T-helper 2 cell treated with Interferon-gamma antibody and Interleukin-4, amounts not matched to agents 100 ng/mL and 5 ng/mL, for 36 hours (primary cell): ENCODE measurements around the gene TTLL11. TPM values are rescaled to one million over a fixed set of nuclear protein-coding genes. Genes with fewer than 3 reads are reported as not detected.
"Not testable (repeated sequence)": the region's sequence is repeated elsewhere in the genome, so short reads cannot be mapped to it uniquely, and the experiment has no call there.

Source experiments
- intact Hi-C: fragments of 100-400 bp; cut with micrococcal nuclease; formaldehyde crosslinking; loops from one replicate; pipeline ENCODE4 v1.15.1; 2023
- total RNA-seq: library from RNA; stranded (reverse); gene quantifications from 2 replicates; pipeline ENCODE4 v1.2.3, GENCODE V29; 2022

Gene TTLL11
- total RNA-seq, 1 donor from 2014 or later, result 2.7 TPM

DNA sequence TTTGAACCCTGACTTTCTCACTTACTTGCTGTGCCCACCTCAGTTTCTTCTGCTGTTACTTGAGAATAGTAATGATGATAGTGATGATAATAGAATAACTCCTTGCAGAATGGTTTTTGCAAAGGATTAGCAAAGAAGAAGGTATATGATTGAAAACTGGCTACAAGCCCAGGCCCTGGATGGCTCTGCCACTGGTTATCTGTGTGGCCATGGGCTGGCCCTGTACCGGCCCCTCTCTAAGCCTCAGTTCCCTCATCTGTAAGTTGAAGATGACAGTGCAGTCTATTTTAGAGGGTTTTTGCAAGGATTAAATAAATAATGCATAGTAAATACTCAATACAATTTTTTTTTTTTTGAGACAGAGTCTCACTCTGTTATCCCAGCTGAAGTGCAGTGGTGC is 6.2 kb downstream of the TTLL11 start:
- intact Hi-C loops, result no loop called here

DNA sequence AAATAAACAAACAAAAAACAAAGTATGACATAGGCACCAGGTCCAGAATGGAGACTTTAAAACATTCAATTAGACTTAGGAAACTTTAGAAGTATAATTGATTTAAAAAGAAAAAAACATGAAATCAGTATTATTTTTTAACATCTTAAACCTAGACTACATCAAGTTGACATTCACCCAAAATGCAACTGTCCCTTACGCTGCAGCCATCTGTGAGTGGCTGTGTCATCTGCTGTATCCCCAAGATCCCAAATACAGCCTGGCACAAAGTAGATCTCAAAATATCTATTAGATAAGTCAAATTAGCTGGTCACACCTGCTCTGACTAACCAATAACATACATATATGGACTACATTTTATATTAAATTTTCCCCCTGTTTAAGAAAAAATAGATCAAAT is 7.8 kb downstream of the TTLL11 start:
- intact Hi-C loops, result no loop called here

DNA sequence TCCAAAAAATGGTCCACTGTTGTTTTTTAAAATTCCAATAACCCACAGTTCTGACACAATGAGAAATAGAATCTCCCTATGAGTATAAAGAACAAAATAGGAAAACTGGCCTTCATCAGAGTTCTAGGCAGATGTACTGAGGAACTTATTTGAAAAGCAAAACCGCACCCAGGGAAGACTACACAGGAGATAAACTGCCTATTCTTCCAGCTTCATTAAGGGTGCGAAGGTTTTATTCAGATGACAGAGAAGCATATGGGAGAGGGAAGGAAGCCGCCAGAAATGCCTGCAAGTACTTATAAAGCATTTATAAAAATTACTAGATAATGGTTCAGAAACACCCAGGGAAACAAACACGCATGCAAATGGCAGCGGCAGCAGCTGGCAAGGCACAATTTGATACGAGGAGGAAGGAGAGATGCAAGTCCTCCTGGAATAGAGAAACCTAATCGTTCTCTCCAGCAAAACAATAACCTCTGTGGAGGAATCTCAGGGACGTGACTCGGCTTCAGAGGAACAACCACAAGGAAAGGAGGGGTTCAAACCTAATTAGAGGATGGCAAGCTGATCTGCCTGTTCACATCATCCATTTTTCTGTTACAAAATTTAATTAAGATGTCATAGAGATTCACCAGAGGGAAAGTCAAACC is 9.0 kb downstream of the TTLL11 start:
- intact Hi-C loops, result no loop called here

DNA sequence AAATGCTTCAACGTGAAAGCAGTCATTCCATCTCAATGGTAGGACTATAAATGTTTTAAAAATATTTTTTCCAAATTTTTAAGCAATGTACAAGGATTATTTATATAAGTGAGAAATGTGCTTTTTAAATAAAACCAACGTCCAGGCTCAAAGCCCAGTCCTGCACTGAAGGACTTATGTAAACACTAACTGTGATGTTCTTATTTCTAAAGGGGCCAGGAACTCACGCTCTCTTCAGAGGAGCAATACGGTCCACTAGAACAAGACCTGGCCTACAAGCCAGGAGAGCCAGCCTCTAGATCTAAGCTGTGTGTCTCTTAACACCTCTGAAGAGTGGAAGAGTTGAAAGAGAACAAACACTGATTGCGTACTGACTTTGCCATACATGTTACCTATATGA is 12.1 kb downstream of the TTLL11 start:
- intact Hi-C loops, result no loop called here

DNA sequence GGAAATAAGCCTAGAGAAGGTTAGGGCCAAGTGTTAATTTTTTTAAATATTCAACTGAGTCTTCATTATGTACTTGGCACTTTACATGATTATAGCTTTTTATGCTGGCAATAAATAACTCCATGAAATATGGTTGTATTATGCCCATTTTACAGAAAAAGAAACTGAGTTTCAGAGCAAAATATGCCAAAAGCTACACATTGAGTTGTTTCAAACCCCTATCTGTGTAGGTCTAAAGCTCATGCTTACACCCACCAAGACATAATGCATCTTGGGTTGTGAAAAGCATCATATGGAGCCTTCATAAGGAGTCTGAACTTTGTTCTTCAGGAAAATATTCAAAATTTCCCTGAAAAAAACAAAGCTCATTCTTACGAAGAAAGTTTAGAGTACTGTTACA is 14.6 kb downstream of the TTLL11 start:
- intact Hi-C loops, result no loop called here

DNA sequence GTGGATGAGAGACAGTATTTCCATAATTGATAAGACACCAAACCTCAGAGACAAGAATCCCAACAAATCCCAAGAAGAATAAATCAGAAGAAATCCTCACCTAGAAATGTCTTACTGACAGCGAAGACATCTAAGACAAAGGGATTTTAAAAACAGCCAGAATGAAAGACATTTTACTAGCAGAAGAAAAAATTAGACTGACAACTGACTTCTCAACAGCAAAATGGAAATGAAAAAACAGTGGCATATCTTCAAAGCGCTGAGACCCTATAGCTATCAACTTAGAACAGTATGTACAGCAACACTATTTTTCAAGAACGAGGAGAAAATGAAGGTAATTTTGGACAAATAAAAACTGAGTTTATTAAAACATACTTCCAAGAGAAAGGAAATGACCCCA is 16.3 kb downstream of the TTLL11 start:
- intact Hi-C loops, result no loop called here

DNA sequence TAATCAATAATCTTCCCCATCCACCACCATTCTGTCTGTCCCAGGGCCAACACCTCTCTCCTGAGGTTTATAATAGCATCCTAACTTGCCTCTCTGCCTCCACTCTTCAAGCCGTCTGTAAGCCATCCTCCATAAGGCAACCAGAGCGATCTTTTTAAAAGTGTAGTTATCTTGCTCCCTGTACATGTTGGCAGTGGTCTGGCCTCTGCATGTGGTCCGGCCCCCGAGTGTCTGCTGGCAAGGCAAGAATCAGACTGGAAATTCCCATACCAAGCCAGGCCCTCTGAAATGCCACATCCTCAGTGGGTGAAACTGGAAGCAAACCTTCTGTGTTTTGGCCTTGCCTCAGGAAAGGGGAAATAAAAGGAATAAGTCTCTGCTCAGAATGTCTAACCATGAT is 17.0 kb downstream of the TTLL11 start:
- intact Hi-C loops, result no loop called here

DNA sequence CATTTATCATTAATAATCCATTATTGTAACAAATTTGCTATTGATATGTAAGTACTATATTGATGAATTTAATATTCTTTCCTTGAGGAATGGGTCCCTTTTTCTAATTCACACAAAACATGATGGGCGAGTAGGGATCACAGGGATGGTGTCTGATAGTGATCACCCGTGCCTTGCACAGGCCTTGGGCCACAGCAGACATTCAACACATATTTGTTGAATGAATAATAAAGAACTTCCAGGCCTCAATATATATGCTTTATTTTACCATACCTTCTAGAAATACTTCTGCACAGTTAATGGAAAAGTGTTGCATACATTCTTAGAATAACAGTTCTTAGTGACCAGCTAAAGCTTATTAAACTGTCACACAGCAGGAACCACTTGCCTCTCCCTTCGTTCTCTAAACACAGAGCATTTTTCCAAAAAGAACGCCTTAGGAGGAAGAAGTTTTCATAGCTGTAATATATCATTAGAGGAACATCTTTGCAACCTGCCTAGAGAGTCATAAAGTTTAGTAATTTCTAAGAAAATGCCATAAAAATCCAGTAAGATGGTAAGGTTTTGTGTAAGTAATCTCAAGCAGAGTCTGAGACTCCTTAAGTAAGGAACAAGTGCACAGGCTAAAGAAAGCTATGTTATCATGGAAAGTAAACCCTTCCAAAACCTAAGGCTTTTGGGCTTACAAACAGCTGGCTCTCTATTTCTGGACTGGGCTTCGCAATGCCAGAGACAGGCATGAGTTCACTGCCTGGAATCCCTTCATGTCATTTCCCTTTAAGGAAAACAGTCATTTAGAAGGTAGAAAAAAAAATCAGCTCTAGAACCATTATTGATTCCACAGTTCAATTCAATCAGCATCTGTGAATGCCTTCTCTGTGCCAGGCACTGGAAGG is 17.7 kb downstream of the TTLL11 start:
- intact Hi-C loops, result no loop called here

DNA sequence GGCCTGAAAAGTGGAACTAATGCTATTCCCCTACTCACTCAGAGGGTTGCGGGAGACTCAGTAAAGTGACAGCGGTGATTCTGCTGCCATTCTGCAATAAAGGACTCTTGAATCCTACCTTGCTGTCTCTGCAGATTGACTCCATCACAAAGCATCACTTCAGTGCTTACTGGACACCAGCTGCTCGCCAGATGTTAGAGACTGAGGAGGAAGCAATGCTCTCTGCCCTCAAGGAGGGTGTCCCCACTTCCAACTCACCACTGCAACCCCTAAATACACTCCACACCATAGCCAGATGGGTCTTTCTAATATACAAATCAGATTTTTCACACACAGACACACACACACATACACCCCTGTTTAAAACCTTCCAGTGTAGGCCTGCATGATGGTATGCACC is 21.4 kb downstream of the TTLL11 start:
- intact Hi-C loops, result no loop called here

DNA sequence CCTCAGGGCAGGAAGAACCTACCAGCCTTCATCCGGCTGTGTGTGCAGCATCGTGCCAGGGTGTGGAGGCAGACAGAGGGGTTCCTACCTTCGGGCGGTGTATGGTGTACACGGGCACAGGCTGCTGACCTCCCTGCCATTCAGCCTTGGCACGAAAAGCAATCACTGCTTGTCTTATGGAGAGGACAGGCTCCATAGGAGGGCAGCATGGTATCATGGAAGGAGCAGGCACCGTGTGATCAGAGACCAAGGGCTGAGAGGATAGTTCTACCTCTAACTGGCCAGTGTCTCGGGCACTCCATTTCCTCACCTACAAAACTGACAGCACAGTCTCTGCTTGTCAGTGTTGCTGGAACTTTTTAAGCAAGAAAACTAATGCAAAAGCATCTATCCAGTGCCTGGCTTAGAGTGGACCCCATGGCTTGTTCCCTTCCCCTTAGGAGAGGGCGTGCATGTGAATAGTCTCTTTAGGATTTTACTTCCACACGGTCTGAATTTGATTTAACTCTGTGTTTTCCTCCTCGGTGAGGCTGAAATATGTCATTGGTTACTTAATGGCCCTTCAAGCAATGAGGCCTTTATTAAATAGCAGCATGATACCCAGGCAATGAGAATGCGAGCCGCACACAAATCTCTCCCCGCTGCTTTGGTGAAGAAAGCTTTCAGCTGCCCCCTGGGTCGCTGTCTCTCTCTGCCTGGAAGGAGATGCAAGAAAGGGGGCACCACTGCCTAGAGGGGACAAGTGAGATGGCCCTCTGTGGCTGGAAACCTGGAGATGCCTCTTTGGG is 22.2 kb downstream of the TTLL11 start:
- intact Hi-C loops, result no loop called here

DNA sequence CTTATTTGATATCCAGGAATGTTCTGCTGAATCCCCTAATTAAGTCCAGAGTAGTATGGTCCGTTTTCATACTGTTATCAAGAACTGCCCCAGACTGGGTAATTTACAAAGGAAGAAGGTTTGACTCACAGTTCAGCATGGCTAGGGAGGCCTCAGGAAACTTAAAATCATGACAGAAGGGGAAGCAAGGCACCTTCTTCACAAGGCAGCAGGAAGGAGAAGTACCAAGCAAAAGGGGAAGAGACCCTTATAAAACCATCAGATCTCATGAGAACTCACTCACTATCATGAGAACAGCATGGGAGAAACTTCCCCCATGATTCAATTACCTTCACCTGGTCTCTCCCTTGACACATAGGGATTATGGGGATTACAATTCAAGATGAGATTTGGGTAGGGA is 26.4 kb downstream of the TTLL11 start:
- intact Hi-C loops, result not testable (repeated sequence)

DNA sequence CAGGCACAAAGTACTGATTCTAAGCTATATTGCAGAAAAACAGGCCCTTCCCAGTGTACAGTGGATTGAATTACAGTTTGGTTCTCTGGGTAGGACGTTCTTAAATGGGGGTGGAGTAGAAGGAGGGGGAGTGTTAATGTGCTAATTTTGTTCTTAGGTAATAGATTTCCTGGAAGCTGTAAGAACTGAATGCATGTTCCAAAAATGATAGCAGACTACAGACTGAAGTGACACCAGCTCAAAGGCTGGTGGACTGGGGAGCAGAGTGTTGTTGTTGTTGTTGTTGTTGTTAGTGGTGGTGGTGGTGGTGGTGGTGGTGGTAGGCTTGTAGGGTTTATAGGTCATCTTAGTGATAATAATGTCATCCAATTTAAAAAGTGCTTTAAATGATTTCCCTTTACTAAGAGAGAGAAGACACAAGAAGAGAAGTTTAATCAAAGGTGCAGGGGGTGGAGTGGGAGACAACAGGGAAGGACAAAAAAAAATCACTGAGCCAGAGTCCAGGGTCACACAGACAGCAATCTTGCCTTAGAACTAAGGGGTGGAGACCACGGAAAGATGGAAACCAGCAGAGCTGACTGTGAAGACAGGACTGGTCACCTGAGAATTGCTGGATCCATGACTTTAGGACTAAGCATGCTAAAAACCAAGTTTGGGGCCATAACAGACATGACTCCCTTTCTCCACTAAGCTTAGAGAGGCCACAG is 27.0 kb downstream of the TTLL11 start:
- intact Hi-C loops, result no loop called here

DNA sequence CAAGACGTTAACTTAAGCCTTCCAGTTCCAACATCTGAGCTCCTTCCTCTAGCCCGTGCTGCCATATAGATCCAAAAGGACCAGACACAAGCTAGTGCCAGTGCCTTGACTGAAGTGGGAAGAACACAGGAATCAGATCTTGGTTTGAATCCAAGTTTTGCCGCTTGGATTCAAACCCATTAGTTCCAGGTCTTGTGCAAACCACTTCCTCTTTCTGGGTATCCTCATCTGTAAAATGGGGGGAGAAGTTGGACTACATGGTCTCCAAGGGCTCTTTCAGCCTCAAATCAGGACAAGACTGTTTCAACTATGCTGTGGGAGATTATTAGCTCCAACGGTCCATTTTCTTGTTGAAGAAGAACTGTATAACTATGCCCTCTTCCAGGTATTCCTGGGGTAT is 32.6 kb downstream of the TTLL11 start:
- intact Hi-C loops, result no loop called here

DNA sequence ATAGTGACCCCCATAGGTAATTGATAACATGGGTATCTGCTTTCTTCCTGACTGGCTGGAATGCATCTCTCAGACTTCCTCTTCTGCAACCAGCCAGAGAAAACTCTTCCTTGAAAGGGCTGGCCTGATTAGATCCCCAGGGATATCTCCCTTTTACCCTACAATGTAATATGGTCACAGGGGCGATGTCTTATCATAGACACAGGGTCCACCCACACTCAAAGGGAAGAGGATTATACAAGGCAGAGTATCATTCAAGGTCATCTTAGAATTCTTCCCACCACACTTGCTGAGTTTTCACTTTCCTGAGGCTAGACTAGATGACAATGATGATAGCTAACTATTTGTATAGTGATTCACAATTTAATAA is 33.2 kb downstream of the TTLL11 start:
- intact Hi-C loops, result no loop called here

DNA sequence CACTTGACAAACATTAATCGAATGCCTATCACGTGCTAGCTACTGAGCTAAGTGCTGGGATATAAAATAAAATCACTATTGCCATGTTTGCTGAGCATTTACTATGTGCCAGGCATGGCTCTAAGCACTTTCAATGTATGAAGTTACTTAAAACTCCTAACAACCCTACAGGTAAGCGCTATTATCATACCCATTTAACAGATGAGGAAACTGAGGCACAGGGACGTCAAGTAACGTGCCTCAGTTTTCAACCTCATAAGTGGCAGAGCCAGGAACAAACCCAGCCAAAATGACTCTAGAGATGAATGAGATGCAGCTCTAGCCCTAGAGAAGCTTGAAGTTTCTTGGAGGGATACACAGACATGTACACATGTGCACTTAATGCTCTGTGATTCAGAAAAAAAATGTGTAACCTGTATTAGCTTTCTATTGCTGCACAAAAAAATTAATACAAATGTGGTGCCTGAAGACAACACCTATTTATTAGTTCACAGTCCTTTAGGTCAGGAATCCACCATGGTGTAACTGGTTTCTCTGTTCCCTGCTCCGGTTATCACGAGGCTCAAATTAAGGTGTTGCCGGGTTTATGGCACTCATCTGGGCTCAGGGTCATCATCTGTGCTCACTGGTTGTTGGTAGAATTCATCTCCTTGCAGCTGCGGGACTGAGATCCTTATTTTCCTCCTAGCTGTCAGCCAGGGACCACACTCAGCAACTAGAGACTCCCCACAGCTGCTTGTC is 33.7 kb downstream of the TTLL11 start:
- intact Hi-C loops, result no loop called here

DNA sequence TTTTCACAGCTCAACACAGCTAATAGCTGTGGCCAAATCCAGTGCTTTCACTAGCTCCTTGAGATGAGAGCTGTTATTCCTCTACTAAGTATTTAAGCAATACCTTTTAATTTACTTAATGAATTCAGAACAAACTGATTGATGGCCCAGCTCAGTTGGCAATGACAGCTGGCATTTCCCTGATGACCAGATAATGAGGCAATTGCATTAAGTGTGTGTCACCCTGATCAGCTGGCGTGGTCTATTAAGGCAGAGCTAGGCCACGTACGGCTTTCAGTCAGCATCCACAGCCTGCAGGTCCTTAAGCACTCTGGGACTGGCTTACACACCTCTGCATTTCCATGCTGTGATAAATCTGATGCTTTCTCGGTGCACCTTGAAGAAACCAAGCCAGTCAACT is 34.4 kb downstream of the TTLL11 start:
- intact Hi-C loops, result no loop called here

DNA sequence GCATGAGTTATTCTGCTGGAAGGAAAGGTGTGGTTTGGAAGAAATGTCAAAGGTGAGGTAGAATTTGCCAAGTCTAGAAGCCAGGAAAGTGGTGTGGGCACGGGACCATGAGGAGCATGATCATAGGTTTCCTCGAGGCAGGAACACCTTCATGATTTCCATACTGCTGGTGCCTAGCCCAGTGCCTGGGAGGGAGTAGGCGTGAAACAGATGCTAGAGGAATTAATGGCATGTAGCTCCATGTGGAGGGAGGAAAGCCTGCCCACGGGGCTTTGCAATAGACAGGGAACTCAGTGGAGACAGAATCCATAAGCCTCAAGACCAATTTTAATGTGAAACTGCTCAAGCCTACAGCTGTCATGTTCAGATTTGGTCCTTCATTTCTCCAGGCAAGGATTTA is 35.1 kb downstream of the TTLL11 start:
- intact Hi-C loops, result no loop called here

DNA sequence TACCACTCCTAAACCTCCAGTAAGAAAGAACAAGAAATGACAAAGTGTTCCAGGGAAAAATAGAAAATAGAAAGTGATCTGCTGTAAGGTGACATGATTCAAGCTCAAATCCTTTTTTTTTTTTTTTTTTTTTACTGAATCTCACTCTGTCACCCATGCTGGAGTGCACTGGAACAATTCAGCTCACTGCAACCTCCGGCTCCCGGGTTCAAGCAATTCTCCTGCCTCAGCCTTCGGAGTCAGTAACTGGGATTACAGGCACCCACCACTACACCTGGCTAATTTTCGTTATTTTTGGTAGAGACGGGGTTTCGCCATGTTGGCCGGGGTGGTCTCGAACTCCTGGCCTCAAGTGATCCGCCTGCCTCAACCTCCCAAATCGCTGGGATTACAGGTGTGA is 35.9 kb downstream of the TTLL11 start:
- intact Hi-C loops, result no loop called here

DNA sequence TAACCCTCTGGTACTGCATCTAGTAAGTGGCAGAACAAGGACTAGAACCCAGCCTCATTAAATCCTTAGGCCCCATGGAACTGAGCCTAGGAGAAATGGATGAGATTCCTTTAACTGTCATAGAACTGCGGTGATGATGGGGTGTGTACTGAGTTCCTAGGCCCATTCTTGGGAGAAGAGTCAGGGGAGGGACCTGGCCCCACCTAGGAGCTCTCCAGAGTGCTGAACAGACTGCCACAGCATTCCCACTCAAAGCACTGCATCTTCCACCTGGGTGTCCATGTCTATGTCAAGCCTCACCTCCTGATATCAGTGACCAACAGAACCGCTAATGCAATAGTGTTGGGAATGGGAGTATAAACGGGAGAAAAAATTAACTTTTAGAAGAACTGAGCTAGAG is 36.6 kb downstream of the TTLL11 start:
- intact Hi-C loops, result no loop called here

DNA sequence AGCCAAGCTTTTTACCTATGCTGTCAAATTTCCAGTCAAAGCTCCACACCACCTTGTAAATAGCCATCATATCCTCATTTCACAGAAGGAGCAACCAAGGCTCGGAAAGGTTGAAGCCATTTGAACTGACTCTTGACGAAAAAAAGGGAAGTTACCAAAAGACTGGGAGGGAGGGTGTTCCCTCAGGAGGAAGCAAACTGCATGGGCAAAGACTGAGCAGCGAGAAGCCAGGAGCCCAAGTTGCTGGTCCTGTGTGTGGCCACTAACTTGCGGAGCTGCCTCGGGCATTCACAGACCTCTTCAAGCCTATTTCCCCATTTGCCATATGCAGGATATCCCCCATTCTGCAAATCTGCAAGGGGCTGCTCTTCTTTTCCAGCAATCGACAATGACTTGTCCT is 37.4 kb downstream of the TTLL11 start:
- intact Hi-C loops, result no loop called here
